Mucosa of rectum (tissue), 2 donors: ENCODE results near the gene CALCR.

Experiments used
- H3K27ac ChIP-seq, 2 donors: one replicate each; pipeline ENCODE4 v1.7.0; 2013; ENCODE audit warnings: inconsistent platforms in 2 of 2, low read depth in 2 of 2, low read length in 2 of 2
- H3K27me3 ChIP-seq, 2 donors: one replicate each; pipeline ENCODE4 v1.7.0; 2013; ENCODE audit warnings: low read length in 2 of 2; ENCODE audit not compliant: control insufficient read depth in 2 of 2, insufficient read depth in 2 of 2
- H3K36me3 ChIP-seq, 2 donors: one replicate each; pipeline ENCODE4 v1.7.0; 2013; ENCODE audit warnings: low read length in 2 of 2; ENCODE audit not compliant: control insufficient read depth in 2 of 2, insufficient read depth in 2 of 2
- H3K4me1 ChIP-seq, 2 donors: one replicate each; pipeline ENCODE4 v1.7.0; 2013; ENCODE audit warnings: low read length in 2 of 2, mild to moderate bottlenecking in 1 of 2; ENCODE audit not compliant: control insufficient read depth in 2 of 2, insufficient read depth in 2 of 2
- H3K4me3 ChIP-seq, 2 donors: one replicate each; pipeline ENCODE4 v1.7.0; 2013; ENCODE audit warnings: low read length in 2 of 2
- H3K9ac ChIP-seq, 2 donors: one replicate each; pipeline ENCODE4 v1.7.0; 2013; ENCODE audit warnings: low read length in 2 of 2, low read depth in 1 of 2, mild to moderate bottlenecking in 1 of 2
- H3K9me3 ChIP-seq, 2 donors: one replicate each; pipeline ENCODE4 v1.7.0; 2013; ENCODE audit warnings: low read length in 2 of 2; ENCODE audit not compliant: control insufficient read depth in 2 of 2
- donor health status: healthy.
- donor health status: Normal muscosa, but diverticular disease.

CALCR gene

DNA sequence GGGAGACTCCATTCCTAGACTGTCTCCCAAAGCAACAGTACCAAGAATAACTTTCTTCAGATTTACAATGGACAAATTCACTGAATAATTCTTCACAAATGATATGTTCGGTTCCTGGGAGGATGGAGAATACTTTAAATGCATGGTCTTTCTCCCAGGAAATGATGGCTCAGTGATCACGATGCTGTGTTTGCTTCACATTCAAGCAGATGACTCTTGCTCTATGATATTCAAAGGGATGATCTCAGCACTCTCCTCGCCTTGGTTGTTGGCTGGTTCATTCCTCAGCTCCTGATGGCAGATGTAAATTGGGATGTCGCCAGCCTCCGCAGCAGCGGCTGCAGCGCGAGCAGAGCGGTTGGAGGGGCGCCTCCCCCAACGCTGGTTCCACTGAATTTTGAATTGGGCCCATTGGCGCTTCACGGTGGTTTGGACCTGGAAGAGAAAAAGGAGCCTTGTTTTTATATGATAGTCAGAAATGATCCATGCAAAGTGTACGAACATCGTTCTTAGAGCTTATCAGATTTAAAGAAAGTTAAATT, 148.3 kb downstream of the CALCR start:
- Histone ChIP-seq H3K4me3 (no peak overlapping the region), H3K36me3 (no peaks in the 10 kb centered on the region), H3K27me3 (no peaks in the 10 kb centered on the region), H3K9me3 (no peaks in the 10 kb centered on the region), H3K4me1 (no peaks in the 10 kb centered on the region), H3K9ac (no peak overlapping the region), H3K27ac (no peak overlapping the region)

DNA sequence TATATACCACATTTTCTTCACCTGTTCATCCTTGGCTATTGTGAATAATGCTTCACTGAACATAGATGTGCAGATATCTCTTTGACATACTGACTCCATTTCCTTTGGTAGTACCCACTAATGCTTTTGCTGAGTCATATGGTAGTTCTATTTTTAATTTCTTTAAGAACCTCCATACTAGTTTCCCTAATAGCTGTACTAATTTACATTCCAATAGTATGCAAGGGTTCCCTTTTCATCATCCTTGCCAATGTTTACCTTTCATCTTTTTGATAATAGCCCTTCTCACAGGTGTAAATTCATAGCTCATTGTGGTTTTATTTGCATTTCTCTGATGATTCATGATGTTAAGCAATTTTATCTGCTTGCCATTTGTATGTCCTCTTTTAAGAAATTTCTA, 159.9 kb downstream of the CALCR start:
- Histone ChIP-seq H3K27ac (no peak overlapping the region), H3K4me1 (no peaks in the 10 kb centered on the region), H3K27me3 (no peaks in the 10 kb centered on the region), H3K36me3 (no peaks in the 10 kb centered on the region), H3K4me3 (no peak overlapping the region), H3K9ac (no peak overlapping the region), H3K9me3 (no peaks in the 10 kb centered on the region)

DNA sequence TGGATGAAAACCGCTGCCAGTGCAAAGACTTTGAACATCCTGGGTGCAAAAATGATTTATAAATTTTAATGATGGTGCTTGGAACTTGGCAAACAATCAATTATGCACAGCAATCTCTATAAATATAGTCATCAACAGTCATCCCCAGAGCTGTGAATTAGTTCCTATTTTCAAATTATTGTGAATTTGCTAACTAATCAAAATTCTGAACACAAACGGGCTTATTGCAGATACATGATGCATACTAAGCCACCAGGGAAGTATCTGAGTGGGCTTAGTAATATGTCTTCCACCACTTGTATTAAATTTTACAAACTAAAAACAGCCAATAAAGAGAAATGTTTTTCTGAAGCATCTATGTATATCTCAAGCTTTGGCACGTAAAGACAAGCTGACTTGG, 165.2 kb downstream of the CALCR start:
- Histone ChIP-seq H3K4me1 (no peaks in the 10 kb centered on the region), H3K27me3 (no peaks in the 10 kb centered on the region), H3K36me3 (no peaks in the 10 kb centered on the region), H3K9ac (no peak overlapping the region), H3K27ac (no peak overlapping the region), H3K4me3 (no peak overlapping the region), H3K9me3 (no peaks in the 10 kb centered on the region)

GRCh38 chr7:93407239-93407638, 167.3 kb downstream of the CALCR start:
- Histone ChIP-seq H3K36me3 (no peaks in the 10 kb centered on the region), H3K9ac (no peak overlapping the region), H3K27me3 (no peaks in the 10 kb centered on the region), H3K4me1 (no peaks in the 10 kb centered on the region), H3K9me3 (no peaks in the 10 kb centered on the region), H3K4me3 (no peak overlapping the region), H3K27ac (no peak overlapping the region)

DNA sequence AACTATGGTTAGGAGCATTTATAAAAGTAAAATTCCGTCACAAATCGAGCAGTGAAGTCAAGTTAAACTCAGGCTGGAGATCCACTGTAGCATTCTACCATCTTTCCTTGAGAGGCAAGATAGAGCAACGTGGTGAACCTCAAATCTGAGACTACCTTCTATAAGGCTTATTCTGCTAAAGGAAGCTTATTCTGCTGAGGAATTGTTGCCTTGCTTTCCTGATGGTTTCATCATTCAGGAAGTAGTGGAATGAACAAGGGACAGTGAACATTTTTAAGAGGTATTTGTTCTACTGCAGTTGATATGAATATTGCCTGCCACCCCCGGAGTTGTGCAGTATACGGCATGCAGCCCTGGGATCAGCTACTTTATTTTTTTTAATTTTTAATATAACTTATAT, 171.6 kb downstream of the CALCR start:
- Histone ChIP-seq H3K27ac (no peak overlapping the region), H3K4me1 (no peaks in the 10 kb centered on the region), H3K4me3 (no peak overlapping the region), H3K9me3 (no peaks in the 10 kb centered on the region), H3K9ac (no peak overlapping the region), H3K36me3 (no peaks in the 10 kb centered on the region), H3K27me3 (no peaks in the 10 kb centered on the region)

GRCh38 chr7:93399642-93400041, 174.9 kb downstream of the CALCR start:
- no peak overlapping the region for H3K4me3 ChIP-seq
- H3K27me3 ChIP-seq = no peaks in the 10 kb centered on the region
- no peak overlapping the region for H3K27ac ChIP-seq
- H3K9ac ChIP-seq = no peak overlapping the region
- no peaks in the 10 kb centered on the region for H3K4me1 ChIP-seq
- H3K36me3 ChIP-seq = no peaks in the 10 kb centered on the region
- H3K9me3 ChIP-seq = no peaks in the 10 kb centered on the region

DNA sequence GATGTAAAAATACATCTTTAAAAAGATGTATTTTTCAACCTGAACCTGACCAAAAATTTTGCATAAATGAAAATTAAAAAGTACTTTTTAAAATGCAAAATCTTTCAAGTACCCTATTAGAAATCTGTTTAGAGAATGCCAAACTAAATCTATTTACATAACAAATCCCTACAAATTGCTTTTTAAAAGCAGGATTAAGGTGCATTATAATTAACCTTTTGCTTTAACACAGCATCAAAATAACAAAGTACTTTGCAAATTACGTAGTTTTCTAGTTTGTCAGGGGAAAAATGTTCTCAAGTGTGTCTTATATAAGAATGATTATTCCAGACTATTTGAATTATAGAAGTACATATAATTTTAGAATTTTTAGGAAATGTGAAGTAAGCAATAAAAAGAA, 181.5 kb downstream of the CALCR start:
- H3K4me1 ChIP-seq = no peaks in the 10 kb centered on the region
- H3K27me3 ChIP-seq = no peaks in the 10 kb centered on the region
- no peak overlapping the region for H3K9ac ChIP-seq
- no peaks in the 10 kb centered on the region for H3K36me3 ChIP-seq
- H3K4me3 ChIP-seq = no peak overlapping the region
- H3K9me3 ChIP-seq = no peaks in the 10 kb centered on the region
- H3K27ac ChIP-seq = no peak overlapping the region

DNA sequence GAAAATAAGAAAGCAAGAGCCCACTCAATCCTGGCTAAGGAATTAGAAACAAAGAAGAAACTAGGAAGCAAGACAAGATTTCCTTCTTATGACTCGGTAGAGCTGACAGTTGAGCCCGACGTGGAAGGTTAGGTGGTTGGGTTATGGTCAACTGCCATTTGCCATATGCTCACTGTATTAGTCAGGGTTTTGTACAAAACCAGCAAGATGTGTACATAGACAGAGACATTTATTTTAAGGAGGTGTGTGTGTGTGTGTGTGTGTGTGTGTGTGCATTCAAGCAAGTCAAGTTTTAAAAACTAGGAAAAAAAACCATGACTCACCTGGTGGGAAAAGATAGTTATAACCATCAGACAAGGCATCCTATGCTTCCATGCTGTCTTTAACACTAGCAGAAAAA, 183.9 kb downstream of the CALCR start:
- H3K27ac ChIP-seq = no peak overlapping the region
- H3K9me3 ChIP-seq = no peaks in the 10 kb centered on the region
- H3K9ac ChIP-seq = no peak overlapping the region
- H3K27me3 ChIP-seq = no peaks in the 10 kb centered on the region
- H3K36me3 ChIP-seq = no peaks in the 10 kb centered on the region
- H3K4me3 ChIP-seq = no peak overlapping the region
- H3K4me1 ChIP-seq = no peaks in the 10 kb centered on the region

DNA sequence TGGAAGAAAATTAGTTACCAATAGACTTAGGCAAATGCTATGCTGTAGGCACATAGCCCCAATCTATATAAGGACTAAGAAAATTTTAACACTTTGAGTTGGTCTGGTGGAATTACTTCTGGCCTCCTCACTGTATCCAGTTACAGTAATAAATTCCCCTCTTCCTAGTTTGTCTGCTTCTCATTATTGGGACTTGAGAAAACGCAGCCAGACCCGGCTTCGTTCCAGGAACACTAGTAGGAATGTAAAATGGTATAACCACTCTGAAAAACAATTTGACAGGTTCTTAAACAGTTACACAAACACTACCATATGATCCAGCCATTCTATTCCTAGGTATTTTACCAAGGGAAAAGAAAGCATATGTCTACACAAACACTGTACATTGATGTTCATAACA, 192.2 kb downstream of the CALCR start:
- no peak overlapping the region for H3K4me3 ChIP-seq
- no peaks in the 10 kb centered on the region for H3K36me3 ChIP-seq
- H3K9ac ChIP-seq = no peak overlapping the region
- H3K4me1 ChIP-seq = no peaks in the 10 kb centered on the region
- H3K27ac ChIP-seq = no peak overlapping the region
- H3K9me3 ChIP-seq = no peaks in the 10 kb centered on the region
- H3K27me3 ChIP-seq = no peaks in the 10 kb centered on the region

DNA sequence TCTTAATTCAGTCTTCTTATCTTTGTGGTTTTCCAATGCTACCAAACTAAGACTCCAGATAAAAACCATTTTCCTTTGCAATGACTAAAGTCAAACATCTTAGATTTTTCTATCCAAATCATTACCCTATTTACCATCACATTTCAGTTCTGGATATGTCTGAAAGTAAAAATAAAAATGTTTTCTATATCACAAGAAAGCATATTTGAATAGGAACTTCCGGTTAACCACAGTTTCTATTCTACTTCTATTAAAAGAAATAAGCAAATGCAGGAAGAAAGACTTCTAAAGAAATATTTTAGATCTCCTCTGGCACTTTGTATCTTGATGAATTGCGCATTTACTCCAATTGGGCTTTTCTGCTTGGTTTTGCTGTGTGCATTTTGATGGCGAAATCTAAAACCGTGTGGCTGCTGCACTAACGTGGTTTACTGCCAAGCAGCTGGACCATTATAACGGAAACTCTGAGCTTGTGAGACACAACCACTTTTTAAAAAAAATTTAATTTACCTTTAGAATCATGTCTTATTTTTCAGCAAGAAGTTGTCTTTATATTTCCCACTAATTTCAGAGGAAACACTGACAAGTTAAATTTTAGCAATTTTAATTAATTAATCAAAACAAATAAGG, 196.3 kb downstream of the CALCR start:
- no peak overlapping the region for H3K9ac ChIP-seq
- no peak overlapping the region for H3K4me3 ChIP-seq
- H3K36me3 ChIP-seq = no peaks in the 10 kb centered on the region
- no peak overlapping the region for H3K27ac ChIP-seq
- H3K27me3 ChIP-seq = no peaks in the 10 kb centered on the region
- H3K4me1 ChIP-seq = no peaks in the 10 kb centered on the region
- no peaks in the 10 kb centered on the region for H3K9me3 ChIP-seq

DNA sequence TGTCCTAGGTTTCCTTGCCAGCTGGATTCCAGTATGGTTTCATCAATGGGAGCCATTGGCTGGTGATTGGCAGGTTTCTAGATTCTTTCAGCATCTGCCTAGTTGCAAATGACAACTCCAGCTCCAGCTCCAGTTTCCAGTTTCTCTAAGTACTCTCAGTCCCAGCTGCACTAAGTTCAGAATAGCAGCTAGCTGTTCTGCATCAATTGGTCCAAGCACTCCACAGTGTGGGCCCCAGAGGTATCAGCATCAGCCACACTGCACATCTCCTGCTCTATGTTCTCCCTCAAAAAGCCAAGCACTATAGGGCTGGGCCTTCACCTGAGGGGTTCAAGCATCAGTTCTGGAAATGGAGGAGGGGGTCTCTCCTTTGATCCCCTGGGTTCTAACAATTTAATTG, 198.9 kb downstream of the CALCR start:
- Histone ChIP-seq H3K27ac (no peak overlapping the region), H3K27me3 (no peaks in the 10 kb centered on the region), H3K4me3 (no peak overlapping the region), H3K36me3 (no peaks in the 10 kb centered on the region), H3K4me1 (no peaks in the 10 kb centered on the region), H3K9ac (no peak overlapping the region), H3K9me3 (no peaks in the 10 kb centered on the region)
